COLO668 (cell line): Measurements from ENCODE around the gene TPBG.

Experiments used
- DNase-seq: peaks from one replicate; lab custom pipeline; 2025; ENCODE audit not compliant: unreplicated experiment; lab: John Stamatoyannopoulos, UW

TPBG gene, protein sequence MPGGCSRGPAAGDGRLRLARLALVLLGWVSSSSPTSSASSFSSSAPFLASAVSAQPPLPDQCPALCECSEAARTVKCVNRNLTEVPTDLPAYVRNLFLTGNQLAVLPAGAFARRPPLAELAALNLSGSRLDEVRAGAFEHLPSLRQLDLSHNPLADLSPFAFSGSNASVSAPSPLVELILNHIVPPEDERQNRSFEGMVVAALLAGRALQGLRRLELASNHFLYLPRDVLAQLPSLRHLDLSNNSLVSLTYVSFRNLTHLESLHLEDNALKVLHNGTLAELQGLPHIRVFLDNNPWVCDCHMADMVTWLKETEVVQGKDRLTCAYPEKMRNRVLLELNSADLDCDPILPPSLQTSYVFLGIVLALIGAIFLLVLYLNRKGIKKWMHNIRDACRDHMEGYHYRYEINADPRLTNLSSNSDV

DNA sequence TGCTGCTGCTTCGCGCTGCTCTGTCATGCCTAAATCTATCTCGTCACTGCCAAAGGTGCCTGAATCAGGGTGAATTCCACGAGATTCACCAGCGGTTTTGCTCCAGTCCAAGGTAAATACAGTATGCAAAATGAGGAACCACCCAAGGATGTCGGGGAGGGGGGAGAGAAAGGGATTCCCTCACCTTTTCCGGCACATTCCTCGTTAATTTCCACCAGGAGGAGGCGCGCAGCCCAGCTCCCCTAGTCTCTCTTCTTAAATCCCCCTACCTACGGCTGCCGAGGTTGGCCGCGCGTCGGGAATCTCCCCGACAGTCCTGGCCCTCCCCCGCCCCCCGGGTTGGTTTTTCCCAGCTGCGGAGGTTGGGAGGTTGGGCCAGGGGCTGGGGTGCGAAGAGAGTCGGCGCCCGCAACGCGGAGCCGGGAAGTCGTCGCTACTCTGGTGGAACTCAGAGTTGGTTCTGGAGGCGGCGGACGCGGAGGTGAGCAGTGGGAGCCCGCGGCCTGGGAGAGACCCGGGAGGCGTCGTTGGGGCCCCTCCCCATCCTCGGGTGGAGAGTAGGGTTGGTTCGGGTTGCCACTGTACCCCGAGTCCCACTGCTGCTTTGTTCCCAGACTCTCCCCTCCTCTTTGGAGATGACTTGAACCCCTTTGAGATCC lies at the start of gene TPBG:
TSS of gene TPBG (plus strand) at position 390 of the 659 bp plus-strand sequence. CDS start 1,145 bp downstream, outside the sequence.
- peak; percentile 73 for DNase-seq

DNA sequence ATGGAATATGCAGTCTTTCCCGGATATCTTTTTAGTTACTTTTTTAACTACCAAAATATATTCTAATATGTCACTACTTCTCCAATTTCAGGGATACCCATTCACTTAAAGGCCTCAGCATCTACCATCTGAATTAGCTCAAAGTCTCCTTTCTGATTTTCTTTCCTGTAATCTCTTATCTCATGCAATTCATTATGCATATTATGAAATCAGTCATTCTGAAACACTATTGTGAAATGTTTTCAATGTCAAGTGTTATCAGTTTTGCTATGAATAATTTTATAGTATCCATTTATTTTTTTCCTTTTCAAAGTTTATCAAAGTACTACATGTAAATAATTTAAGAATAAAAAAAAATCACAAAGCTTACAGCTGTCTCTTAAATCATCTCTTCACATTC lies 41.2 kb upstream of the TPBG start:
- no peak for DNase-seq

DNA sequence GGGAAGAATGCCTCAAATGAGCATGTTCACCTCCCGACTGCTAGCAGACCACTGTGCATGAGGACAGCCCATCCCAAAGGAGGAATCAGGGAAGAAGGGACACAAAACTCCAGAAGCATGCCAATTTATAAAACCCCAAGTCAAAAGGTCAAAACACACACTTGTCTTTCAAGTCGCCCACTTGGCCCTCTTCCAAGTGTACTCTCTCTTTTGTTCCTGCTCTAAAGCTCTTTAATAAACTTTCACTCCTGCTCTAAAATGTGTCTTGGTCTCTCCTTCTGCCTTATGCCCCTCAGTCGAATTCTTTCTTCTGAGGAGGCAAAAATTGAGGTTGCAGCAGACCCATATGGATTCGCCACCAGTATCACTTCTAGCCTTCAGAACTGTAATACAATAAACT lies 33.9 kb upstream of the TPBG start:
- DNase-seq = no peak

DNA sequence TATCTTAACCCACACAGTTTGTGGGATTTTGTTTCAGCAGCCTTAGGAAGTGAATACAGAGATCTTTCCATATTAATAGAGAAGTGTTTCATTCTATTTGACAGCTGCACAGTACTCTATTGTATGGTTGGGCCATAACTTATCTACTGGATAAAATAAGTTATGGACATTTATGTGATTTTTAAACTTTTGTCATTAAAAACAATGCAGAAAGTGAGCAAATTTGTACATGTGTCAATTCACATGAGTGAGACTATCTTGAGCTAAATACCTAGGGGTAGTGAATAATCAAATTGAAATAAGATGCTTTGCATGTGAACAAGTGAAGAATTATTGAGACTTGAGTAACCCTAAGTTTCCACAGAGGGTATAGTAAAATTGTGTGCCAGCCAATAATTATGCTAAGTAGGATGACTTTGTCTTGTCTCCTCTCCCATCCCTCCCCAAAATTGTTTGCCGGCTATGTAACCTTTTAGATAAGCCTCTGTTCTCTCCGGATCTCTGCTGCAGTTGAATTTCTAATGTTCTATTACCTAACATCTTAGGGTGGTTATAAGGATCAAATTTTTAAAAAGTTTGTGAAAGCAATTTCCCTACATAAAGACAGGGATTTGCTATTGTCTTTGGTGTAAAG lies 33.3 kb upstream of the TPBG start:
- DNase-seq = no peak

DNA sequence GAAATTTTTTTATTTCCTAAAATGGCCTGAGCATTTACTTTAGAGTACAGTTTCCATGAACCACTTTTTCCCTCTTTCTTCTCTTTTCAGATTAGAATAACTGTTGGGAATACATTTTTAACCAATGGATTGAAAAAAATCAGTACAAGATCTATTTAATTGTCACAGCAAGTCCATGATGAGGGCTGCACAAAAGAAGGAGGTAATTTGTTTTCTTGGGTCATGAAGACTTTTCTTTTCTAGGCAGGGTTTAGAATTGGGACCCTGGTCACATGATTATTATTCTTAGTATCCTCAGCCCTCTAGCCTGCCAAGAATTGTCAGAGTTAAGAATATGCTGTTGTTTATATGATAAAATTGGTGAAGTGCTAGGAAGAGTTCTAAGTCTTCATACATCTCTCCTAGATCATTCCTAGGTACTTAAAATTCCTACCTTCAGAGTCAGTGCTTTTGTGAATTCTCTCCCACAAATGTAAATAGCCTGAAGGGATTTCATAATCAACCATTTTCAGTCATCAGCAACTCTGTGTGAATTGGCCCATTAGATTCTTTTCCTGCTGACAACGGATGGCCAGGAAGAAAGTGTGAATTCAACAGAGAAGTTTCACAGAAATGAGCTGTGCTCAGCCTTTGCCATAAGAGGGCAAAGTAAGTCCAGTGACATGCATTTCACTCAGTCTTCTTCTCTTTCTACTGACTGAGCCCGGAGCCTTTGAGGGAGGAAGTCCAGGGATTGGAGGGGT lies 32.4 kb upstream of the TPBG start:
- DNase-seq = no peak

DNA sequence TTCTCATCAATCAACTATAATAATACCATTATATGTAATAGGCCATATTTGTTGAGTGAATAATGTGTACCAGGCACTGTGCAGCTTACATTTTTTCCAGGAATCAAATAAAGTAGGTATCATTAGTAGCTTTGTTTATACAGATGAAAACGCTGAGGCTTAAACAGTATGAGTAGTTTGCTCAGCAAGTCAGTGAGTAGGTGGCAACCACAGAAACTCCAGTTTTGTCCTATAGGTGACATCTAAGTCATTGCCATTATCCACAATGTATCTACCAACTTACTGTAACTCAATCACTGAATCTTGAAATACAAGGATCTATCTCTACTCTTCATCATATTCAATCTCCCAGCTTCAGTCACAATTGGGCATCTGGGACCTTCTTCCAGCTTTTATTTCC lies 29.8 kb upstream of the TPBG start:
- no peak for DNase-seq

DNA sequence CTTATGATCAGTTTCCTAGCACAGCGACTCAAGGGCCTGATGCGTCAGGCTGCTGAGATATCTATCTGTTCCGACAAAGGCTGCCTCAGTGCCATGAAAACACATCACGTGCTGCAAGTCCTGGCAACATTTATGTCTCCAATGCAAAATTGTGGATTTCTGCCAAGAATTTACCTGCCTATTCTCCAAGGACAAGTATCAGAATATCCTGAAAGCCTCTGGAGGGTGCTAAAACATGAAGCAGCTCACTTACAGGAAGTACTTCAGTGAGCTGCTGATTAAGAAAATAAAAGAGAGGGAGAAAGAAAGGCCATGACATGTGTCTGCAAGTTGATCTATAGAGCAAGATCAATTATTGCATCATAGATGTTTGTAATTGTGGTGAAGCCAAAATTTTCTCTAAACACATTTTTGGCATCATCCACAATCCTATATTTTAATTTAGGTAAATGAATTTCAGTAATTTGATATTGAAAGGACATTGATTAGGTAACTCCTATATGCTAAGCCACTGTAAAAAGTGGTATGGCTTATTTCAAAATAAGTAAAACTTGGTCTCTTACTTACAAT lies 25.8 kb upstream of the TPBG start:
- DNase-seq = no peak

DNA sequence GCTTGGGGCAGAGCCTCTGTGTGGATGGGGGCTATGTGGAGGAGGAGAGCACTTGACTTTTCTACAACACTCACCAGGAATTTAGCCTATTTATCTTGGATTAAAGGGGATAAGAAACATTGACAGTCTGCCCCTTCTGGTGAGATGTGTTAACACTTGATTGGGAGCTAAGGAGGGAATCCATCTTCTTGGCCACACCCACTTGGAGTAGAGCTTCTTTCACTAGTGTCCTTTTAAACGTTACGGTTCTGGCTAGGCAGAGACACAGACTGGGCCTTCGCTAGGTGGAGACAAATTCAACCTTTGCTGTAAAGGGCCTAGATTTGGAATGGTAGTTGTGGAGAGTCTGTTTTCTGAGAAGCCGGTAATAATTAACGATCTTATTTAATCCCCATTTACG lies 15.5 kb upstream of the TPBG start:
- DNase-seq = no peak

DNA sequence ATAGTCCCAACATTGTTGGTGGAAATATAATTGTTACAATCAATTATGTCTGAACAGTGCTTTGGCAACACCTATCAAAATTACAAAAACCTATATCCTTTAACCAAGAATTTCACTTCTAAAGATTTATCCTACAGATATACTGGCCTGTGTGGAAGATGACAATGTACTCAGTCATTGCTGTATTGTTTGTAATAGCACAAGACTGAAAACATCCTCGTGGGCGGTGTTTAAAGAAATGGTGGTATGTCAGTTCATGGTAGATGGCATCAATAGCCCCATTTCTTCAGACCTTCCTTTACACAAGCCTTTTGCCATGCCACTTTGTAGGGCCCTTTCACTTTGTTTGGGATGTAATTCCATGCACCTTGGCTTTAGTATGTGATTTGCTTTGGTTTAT lies 9.8 kb upstream of the TPBG start:
- no peak for DNase-seq

DNA sequence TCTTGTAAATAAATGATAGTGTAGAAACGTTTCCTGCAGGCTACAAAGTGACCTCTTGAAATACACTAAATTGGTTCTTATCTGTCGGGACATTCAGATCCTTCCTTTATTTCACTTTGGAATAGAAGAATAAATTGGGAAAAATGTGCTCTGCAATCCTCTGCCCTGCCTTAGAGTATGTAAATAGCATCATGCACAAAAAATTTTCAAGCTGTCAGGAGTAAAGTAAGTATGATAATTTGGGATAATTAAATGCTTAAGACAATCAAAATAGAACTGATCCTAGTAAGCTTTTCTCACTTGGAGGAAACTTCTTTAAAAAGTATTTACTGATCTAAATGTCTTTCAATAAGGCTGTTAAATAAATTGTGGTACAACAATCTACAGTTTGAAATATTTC lies 3.1 kb upstream of the TPBG start:
- no peak for DNase-seq

DNA sequence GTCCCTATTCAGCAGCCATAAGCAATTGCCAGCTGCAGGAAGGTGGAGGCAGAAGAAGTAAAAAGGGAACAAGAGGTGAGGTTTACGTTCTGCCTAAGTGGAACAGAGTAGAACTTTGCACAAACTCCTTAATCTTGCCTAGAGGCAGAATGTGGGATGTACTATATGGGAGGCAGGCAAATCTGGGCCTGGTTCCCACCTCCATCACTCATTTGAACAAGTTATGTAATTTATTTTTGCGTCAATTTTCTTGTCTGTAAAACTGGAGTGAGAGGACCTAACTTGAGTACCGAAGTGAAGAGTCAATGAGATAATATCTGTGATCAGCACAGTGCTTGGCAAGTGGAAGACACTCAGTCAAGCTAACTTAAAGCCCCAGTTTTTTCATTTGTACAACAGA lies 2.0 kb upstream of the TPBG start:
- no peak for DNase-seq

DNA sequence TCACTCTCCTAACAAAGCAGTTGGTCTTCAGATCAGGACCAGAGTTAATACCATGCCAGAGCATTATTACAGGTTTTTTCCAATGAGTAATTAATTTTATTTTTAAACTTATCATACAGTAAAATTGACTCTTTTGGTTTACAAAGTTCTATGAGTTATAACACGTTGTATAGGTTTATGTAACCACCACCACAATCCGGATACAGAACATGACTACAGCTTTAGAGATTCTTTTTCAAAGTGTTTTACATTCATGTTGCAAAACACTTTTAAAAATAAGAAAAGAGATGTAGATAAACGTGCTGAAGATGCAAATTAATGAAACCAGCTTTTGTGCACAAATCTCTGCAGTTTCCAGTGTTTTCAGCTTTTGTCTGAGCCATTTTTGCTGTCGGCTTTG lies 1.5 kb upstream of the TPBG start:
- DNase-seq = no peak

DNA sequence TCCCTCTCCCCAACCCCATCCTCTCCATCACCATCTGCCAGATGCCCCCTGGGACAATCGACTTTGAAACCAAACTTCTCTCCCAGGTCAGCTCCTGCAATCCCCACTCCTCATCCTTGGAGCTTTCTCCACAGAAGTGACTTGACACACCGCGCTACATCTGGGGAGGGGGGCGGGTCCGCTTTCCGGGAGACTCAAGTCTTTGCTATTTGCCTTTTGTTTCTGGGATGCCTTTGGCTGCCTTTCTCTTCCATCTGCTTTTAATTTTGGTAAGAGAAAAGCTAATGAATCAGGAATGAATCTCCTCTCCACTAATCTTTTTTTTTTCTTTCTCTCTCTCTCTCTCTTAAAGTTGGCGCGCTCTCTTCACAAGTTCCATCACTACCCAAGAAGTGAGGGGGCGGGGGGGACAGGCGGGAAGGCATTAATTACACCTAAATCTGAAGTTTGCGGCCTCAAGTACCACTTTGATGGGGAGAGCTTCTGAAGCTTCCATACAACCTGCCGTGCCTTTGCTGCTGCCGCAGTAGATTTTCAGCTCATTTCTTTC lies 664 bp upstream of the TPBG start:
- no peak for DNase-seq

DNA sequence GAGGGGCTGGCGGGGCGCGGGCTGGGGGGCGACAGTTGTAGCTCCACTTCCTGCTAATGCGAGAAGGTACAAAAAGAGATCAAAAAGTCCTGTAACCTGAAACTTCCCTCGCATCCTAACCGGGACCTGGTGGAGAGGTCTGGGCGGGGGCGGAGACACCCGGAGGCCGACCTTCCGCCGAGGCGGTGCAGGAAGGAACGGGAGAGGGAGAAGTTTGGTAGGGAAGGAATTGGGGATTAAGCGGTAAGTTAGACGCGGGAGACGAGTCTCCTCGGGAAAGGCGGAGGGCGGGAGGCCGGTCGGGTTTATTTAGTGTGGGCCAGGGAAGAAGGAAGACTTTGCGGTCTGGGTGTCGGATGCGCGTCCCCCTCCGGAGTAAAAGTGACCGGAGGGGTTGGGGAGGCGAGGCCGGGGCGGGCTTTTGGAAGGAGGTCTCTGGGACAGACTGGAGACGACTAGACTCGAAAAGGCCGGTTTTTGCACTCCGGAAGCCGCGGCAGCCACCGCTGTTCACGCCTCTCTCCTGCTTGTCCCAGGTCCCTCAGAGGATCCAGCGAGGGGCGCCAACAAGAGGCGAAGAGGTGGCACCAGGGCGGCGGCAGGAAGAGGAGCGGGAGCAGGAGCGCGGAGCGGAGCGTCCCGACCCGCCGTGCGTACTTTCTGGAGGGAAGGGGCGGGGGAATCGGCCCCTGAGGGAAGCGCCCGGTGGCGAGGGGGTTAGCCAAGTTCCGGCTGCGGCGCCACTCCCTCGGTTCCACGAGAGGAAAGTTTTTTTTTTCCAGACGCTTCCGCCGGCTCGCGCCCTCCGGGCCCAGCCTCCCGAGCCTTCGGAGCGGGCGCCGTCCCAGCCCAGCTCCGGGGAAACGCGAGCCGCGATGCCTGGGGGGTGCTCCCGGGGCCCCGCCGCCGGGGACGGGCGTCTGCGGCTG lies 734 bp downstream of the TPBG start:
- DNase-seq = peak; percentile 65

DNA sequence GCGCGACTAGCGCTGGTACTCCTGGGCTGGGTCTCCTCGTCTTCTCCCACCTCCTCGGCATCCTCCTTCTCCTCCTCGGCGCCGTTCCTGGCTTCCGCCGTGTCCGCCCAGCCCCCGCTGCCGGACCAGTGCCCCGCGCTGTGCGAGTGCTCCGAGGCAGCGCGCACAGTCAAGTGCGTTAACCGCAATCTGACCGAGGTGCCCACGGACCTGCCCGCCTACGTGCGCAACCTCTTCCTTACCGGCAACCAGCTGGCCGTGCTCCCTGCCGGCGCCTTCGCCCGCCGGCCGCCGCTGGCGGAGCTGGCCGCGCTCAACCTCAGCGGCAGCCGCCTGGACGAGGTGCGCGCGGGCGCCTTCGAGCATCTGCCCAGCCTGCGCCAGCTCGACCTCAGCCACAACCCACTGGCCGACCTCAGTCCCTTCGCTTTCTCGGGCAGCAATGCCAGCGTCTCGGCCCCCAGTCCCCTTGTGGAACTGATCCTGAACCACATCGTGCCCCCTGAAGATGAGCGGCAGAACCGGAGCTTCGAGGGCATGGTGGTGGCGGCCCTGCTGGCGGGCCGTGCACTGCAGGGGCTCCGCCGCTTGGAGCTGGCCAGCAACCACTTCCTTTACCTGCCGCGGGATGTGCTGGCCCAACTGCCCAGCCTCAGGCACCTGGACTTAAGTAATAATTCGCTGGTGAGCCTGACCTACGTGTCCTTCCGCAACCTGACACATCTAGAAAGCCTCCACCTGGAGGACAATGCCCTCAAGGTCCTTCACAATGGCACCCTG lies 1.6 kb downstream of the TPBG start:
- DNase-seq = peak; percentile 68

DNA sequence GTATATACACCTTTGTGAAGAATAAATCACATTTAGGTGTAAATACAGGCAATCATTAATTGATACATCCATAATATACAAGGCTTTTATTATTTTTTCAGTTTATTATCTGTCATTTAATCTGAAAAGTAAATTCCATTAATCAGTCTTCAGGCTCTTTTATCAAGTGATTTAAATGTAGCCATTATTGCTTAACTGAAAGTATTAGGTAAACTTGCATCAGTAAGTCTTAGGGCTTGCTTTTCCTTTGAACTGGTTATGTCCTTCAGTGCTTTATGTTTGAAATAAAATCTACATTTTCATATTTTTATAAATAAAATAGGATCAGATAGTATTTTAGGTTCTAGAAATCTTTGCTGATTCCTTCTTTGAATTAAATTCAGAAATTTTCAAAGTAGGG lies 4.1 kb downstream of the TPBG start:
- DNase-seq = no peak

DNA sequence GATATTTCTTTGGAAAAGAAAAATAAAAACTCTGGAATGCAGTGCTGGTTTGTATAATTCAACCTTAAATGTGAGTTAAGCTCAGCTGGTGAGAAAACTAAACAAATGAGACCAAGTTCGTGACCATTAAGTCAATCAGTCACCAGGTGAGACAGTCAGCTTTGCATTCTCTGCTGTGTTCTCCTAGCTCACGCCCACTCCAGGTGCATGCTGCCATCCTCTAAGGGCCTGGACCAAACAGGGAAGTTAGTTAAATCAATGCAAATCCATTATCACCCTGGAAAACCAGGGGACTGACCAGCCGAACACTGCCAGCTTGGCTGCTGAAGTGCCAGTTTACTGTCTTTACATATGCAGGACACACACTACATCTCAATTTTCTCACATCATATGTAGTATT lies 7.2 kb downstream of the TPBG start:
- peak; percentile 62 for DNase-seq

DNA sequence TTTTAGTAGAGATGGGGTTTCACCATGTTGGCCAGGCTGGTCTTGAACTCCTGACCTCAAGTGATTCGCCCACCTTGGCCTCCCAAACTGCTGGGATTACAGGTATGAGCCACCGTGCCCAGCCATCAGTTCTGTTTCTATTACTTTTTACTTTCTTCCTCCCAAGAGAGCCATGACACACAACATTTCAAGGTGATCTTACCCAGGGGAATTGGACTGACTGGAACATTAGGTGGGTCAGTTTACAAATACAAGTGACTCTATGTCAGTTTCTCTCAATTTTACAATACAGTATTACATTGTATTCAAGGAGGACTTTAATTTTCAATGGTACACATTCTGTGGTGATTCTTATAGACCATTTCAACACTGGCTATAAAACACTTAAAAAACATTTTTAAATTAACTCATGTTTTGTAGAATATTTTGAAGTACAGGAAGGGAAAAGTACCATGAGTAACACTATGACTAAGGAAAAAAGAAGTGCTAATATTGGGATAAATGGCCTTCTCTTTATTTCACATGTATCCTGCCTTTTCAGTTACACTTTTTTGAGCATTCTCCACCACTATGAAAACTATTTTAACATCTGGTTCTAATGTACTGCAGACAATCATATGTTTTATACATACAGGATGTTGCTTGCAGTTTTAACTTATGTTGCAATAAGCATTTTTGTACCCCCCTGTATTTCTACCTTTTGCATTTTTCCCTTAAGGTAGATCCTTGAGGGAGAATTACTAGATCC lies 8.4 kb downstream of the TPBG start:
- no peak for DNase-seq
